Fibroblast of lung (primary cell): ENCODE measurements around the gene NUDT7. TPM values are rescaled to one million over a fixed set of nuclear protein-coding genes. Genes with fewer than 3 reads are reported as not detected.

ENCODE experiments used
- DNase-seq, 2 donors: peaks; one replicate each; pipeline versions ENCODE4 v3.0.0 to v3.0.0-alpha.2; 2010; ENCODE audit warnings: low read depth in 2 of 2
- H2AFZ ChIP-seq: 2 replicates; pipeline ENCODE4 v1.5.1; 2012; ENCODE audit warnings: low read length, control low read depth, inconsistent platforms
- H3K27ac ChIP-seq: 2 replicates; pipeline ENCODE4 v1.5.1; 2011; ENCODE audit warnings: low read length, control low read depth; ENCODE audit not compliant: insufficient read depth
- H3K27me3 ChIP-seq: 2 replicates; pipeline ENCODE4 v1.5.1; 2011; ENCODE audit warnings: mild to moderate bottlenecking, low read length; ENCODE audit not compliant: control insufficient read depth, insufficient read depth
- H3K36me3 ChIP-seq: 2 replicates; pipeline ENCODE4 v1.5.1; 2011; ENCODE audit warnings: low read length; ENCODE audit not compliant: control insufficient read depth, insufficient read depth
- H3K4me1 ChIP-seq: 2 replicates; pipeline ENCODE4 v1.5.1; 2011; ENCODE audit warnings: low read length; ENCODE audit not compliant: control insufficient read depth, insufficient read depth; ENCODE audit errors: extremely low read depth
- H3K4me2 ChIP-seq: 2 replicates; pipeline ENCODE4 v1.5.1; 2011; ENCODE audit warnings: low read length, control low read depth; ENCODE audit not compliant: insufficient read depth; ENCODE audit errors: extremely low read depth
- H3K4me3 ChIP-seq, 4 experiments: fragments of 200-600 bp in 1 of 4; sonication (generic) in 1 of 4; replicated peaks in 1 of 4; 2 replicates each; pipeline ENCODE4 v1.5.1; 2011 to 2016; ENCODE audit warnings: low read length in 4 of 4, low read depth in 3 of 4, mild to moderate bottlenecking in 3 of 4, control low read depth in 2 of 4, inconsistent platforms in 1 of 4, mixed read lengths in 1 of 4; ENCODE audit not compliant: insufficient read depth in 1 of 4; ENCODE audit errors: control extremely low read depth in 1 of 4
- H3K79me2 ChIP-seq: 2 replicates; pipeline ENCODE4 v1.5.1; 2012; ENCODE audit warnings: mild to moderate bottlenecking, low read length, inconsistent platforms; ENCODE audit not compliant: control insufficient read depth, insufficient read depth
- H3K9ac ChIP-seq: 2 replicates; pipeline ENCODE4 v1.5.1; 2011; ENCODE audit warnings: mild to moderate bottlenecking, low read length, control low read depth; ENCODE audit not compliant: insufficient read depth
- H3K9me3 ChIP-seq: 2 replicates; pipeline ENCODE4 v1.5.1; 2012; ENCODE audit warnings: low read depth, low read length; ENCODE audit not compliant: control insufficient read depth, insufficient read depth
- H4K20me1 ChIP-seq: 2 replicates; pipeline ENCODE4 v1.5.1; 2011; ENCODE audit warnings: low read length; ENCODE audit not compliant: control insufficient read depth, insufficient read depth; ENCODE audit errors: extremely low read depth
- CTCF ChIP-seq, 2 donors: IDR thresholded peaks in 1 of 2; conservative IDR thresholded peaks in 1 of 2; 1 replicate in 1 of 2; 2 replicates in 1 of 2; pipeline ENCODE4 v1.5.1; 2011 to 2012; ENCODE audit warnings: low read length in 2 of 2, control low read depth in 1 of 2, inconsistent platforms in 1 of 2, low read depth in 1 of 2, mild to moderate bottlenecking in 1 of 2
- EZH2 ChIP-seq: IDR thresholded peaks from 2 replicates; pipeline ENCODE4 v1.5.1; 2012; ENCODE audit warnings: low read length, control low read depth, mild to moderate bottlenecking; ENCODE audit errors: missing control alignments
- polyA plus RNA-seq, 2 donors: library from polyadenylated mRNA; depleted of rRNA in 1 of 2; stranded (reverse) in 1 of 2; unstranded in 1 of 2; fragments of >200 nt; gene quantifications; 2 replicates each; pipeline ENCODE4 v1.2.1, GENCODE V29; 2011 to 2012; ENCODE audit warnings: missing spikeins in 1 of 2
- total RNA-seq: library from RNA; depleted of rRNA; stranded (reverse); fragments of >200 nt; gene quantifications from 2 replicates; pipeline ENCODE4 v1.2.1, GENCODE V29; 2014

NUDT7 gene
- total and polyA plus RNA-seq, 2 donors (not counting 1 experiment from before 2014, with no cell fraction given) = 15.2 to 21.5 TPM

GRCh38 chr16:77732241-77732946, 10.1 kb downstream of the NUDT7 start:
- no peaks in the 10 kb centered on the region for H3K4me1 ChIP-seq
- no peak overlapping the region for H2AFZ ChIP-seq
- no peak overlapping the region for H3K4me2 ChIP-seq
- no peaks in the 10 kb centered on the region for H4K20me1 ChIP-seq
- no peaks in the 10 kb centered on the region for H3K36me3 ChIP-seq
- DNase-seq = peak; percentile 84 to 86
- no peaks in the 10 kb centered on the region for H3K27me3 ChIP-seq
- H3K79me2 ChIP-seq = no peaks in the 10 kb centered on the region
- no peak overlapping the region for H3K27ac ChIP-seq
- no peaks in the 10 kb centered on the region for H3K9me3 ChIP-seq
- H3K9ac ChIP-seq = no peak overlapping the region
- no peak overlapping the region for H3K4me3 ChIP-seq
- no peak for TF ChIP-seq CTCF (conservative IDR thresholded peaks at IDR 0.05 in 1 of 2, IDR thresholded peaks at IDR 0.05 in 1 of 2; ENCODE audit: low read depth in 1 of 2, low read length in 2 of 2)
- no peak for TF ChIP-seq EZH2

GRCh38 chr16:77736879-77737278, 14.6 kb downstream of the NUDT7 start:
- no peaks in the 10 kb centered on the region for H4K20me1 ChIP-seq
- H3K4me2 ChIP-seq = no peak overlapping the region
- no peak overlapping the region for H3K9ac ChIP-seq
- no peak for DNase-seq
- H3K27me3 ChIP-seq = no peaks in the 10 kb centered on the region
- H3K79me2 ChIP-seq = no peaks in the 10 kb centered on the region
- H2AFZ ChIP-seq = no peak overlapping the region
- no peak for TF ChIP-seq CTCF (conservative IDR thresholded peaks at IDR 0.05 in 1 of 2, IDR thresholded peaks at IDR 0.05 in 1 of 2; ENCODE audit: low read depth in 1 of 2, low read length in 2 of 2)
- no peak for TF ChIP-seq EZH2
- H3K9me3 ChIP-seq = no peaks in the 10 kb centered on the region
- no peak overlapping the region for H3K27ac ChIP-seq
- no peaks in the 10 kb centered on the region for H3K4me1 ChIP-seq
- no peak overlapping the region for H3K4me3 ChIP-seq
- no peaks in the 10 kb centered on the region for H3K36me3 ChIP-seq

- no peaks in the 10 kb centered on the region for H3K4me1 ChIP-seq
- H3K9me3 ChIP-seq = no peaks in the 10 kb centered on the region
- H3K79me2 ChIP-seq = no peaks in the 10 kb centered on the region
- no peaks in the 10 kb centered on the region for H4K20me1 ChIP-seq
- no peak overlapping the region for H3K4me2 ChIP-seq
- no peak for TF ChIP-seq EZH2
- TF ChIP-seq CTCF (conservative IDR thresholded peaks at IDR 0.05 in 1 of 2, IDR thresholded peaks at IDR 0.05 in 1 of 2; ENCODE audit: low read depth in 1 of 2, low read length in 2 of 2) = no peak
- no peak overlapping the region for H3K27ac ChIP-seq
- no peak overlapping the region for H3K4me3 ChIP-seq
- H3K27me3 ChIP-seq = no peaks in the 10 kb centered on the region
- no peaks in the 10 kb centered on the region for H3K36me3 ChIP-seq
- H3K9ac ChIP-seq = no peak overlapping the region
- DNase-seq = peak in 1 of 2 donors; percentile 12
- H2AFZ ChIP-seq = no peak overlapping the region
Observed at GRCh38 chr16:77738706-77739558, 16.6 kb downstream of the NUDT7 start.
